Lower leg skin (tissue), 3 donors: ENCODE data around the gene TBC1D7.

Source experiments
- CTCF ChIP-seq, 3 donors: fragments of 450-650 bp; IDR thresholded peaks; one replicate each; pipeline ENCODE4 v1.5.1; 2016; ENCODE audit warnings: antibody characterized with exemption in 3 of 3, mild to moderate bottlenecking in 3 of 3, moderate library complexity in 2 of 3
- POLR2A ChIP-seq, 2 donors: fragments of 450-650 bp; IDR thresholded peaks; one replicate each; pipeline ENCODE4 v1.6.1; 2016 to 2017; ENCODE audit warnings: antibody characterized with exemption in 2 of 2, mild to moderate bottlenecking in 1 of 2, moderate library complexity in 1 of 2

DNA sequence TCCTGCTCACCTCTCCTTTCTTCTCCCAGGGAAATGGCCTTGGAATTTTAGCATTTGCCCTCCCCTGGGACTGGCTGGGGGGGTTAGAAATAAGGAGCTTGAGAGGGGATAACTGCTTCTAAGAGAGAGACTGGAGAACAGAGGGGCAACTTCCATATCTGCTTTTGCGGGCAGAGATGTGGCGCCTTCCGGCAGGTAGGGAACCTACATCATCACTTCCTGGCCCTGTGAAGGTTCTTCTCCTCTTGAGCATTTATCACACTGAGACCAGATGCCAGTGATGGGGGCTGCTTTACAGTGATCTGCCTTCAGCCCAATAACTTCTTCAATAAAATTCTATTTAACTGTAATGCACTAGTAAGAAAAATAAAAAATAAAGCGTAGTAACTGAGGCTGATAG is 48.1 kb downstream of the TBC1D7 start:
- TF ChIP-seq POLR2A (IDR thresholded peaks at IDR 0.05) (no peak), CTCF (IDR thresholded peaks at IDR 0.05) (no peak)
